CD4-positive, alpha-beta T cell (primary cell): ENCODE results near the gene FKBP3. TPM values are rescaled to one million over a fixed set of nuclear protein-coding genes. Genes with fewer than 3 reads are reported as not detected.
A peak's percentile ranks its signal among the peaks of the same experiment; 100 is the strongest.

Experiments used
- ATAC-seq: fragments of 200-7000 bp; cut with Tn5 transposase; one replicate; pipeline ENCODE4 v1.10.0; 2022; ENCODE audit warnings: mild to moderate bottlenecking; ENCODE audit not compliant: poor library complexity
- CTCF ChIA-PET: fragments of 350-600 bp; sonication (Branson Sonifier 250); formaldehyde crosslinking; loops from one replicate; lab custom pipeline; 2021; ENCODE audit warnings: antibody characterized with exemption, inconsistent platforms; lab: Charles Lee
- POLR2A ChIA-PET: fragments of 350-600 bp; sonication (Branson Sonifier 250); formaldehyde crosslinking; loops from one replicate; lab custom pipeline; 2021; ENCODE audit warnings: antibody characterized with exemption, inconsistent platforms; lab: Charles Lee
- DNase-seq, 14 experiments: peaks; one replicate each; pipeline ENCODE4 v3.0.0-alpha.2; 2013 to 2020; ENCODE audit warnings: mixed read lengths in 2 of 14
- H3K27ac ChIP-seq, 2 donors: one replicate each; pipeline versions ENCODE4 v1.5.1 to v1.7.0; 2013; ENCODE audit warnings: low read length in 2 of 2, low read depth in 1 of 2, mild to moderate bottlenecking in 1 of 2
- H3K27me3 ChIP-seq, 2 experiments: 1 replicate in 1 of 2; 2 replicates in 1 of 2; pipeline versions ENCODE4 v1.6.1 to v1.7.0; 2013; ENCODE audit warnings: low read length in 2 of 2, control low read depth in 1 of 2, mild to moderate bottlenecking in 1 of 2, moderate library complexity in 1 of 2; ENCODE audit not compliant: insufficient read depth in 2 of 2, control insufficient read depth in 1 of 2
- H3K36me3 ChIP-seq: one replicate; pipeline ENCODE4 v1.6.1; 2013; ENCODE audit warnings: low read length, control low read depth; ENCODE audit not compliant: insufficient read depth
- H3K4me1 ChIP-seq: one replicate; pipeline ENCODE4 v1.6.1; 2013; ENCODE audit warnings: low read length, control low read depth; ENCODE audit not compliant: insufficient read depth
- H3K4me3 ChIP-seq: one replicate; pipeline ENCODE4 v1.5.1; 2013; ENCODE audit warnings: mild to moderate bottlenecking, low read length, moderate library complexity
- H3K9me3 ChIP-seq, 2 experiments: 1 replicate in 1 of 2; 2 replicates in 1 of 2; pipeline versions ENCODE4 v1.6.1 to v1.7.0; 2013; ENCODE audit warnings: low read length in 2 of 2, mild to moderate bottlenecking in 2 of 2, control low read depth in 1 of 2, moderate library complexity in 1 of 2; ENCODE audit not compliant: control insufficient read depth in 1 of 2, insufficient read depth in 1 of 2
- H3K27ac Mint-ChIP-seq: one replicate; pipeline ENCODE4 v1.8.0; 2020; ENCODE audit warnings: mixed read lengths
- H3K27me3 Mint-ChIP-seq: one replicate; pipeline ENCODE4 v1.8.0; 2021; ENCODE audit warnings: mixed read lengths
- H3K36me3 Mint-ChIP-seq: one replicate; pipeline ENCODE4 v1.8.0; 2021; ENCODE audit warnings: low read depth, mixed read lengths
- H3K4me1 Mint-ChIP-seq: one replicate; pipeline ENCODE4 v1.8.0; 2021; ENCODE audit warnings: low read depth, mixed read lengths
- H3K4me3 Mint-ChIP-seq: one replicate; pipeline ENCODE4 v1.8.0; 2020; ENCODE audit warnings: mild to moderate bottlenecking, mixed read lengths
- H3K9me3 Mint-ChIP-seq: one replicate; pipeline ENCODE4 v1.8.0; 2020; ENCODE audit warnings: mixed read lengths
- intact Hi-C, 2 experiments: fragments of 100-400 bp; cut with DNase I in 1 of 2; cut with micrococcal nuclease in 1 of 2; formaldehyde crosslinking; loops; one replicate each; pipeline versions ENCODE4 v1.15.1 to v1.9.0; 2023 to 2025; cut with DNase I, micrococcal nuclease
- polyA plus RNA-seq, 2 donors: library from polyadenylated mRNA; unstranded; fragments of 120-200 nt; gene quantifications; one replicate each; pipeline ENCODE4 v1.2.1, GENCODE V29; 2013
- total RNA-seq, 174 experiments: library from RNA in 2 of 174; stranded (reverse) in 2 of 174; gene quantifications; one replicate each; pipeline ENCODE4 v1.2.3 and lab custom pipeline; 2021 to 2026
- TF ChIP-seq, protein P1 (sequence below): fragments of 200-600 bp; IDR thresholded peaks from one replicate; pipeline ENCODE4 v1.8.0; 2022; ENCODE audit warnings: antibody characterized with exemption, mild to moderate bottlenecking

The FKBP3 gene
- 10 to 100 TPM; 36.0 to 40.2 TPM for total RNA-seq
- 59.3 TPM for polyA plus RNA-seq (2013, experiment 1 of 2)
- polyA plus RNA-seq (2013, experiment 2 of 2) = 59.2 TPM
- total RNA-seq (lab: John Stamatoyannopoulos, UW) = 23.3 to 76.3 (median 50.2) reads per million in 172 experiments

DNA sequence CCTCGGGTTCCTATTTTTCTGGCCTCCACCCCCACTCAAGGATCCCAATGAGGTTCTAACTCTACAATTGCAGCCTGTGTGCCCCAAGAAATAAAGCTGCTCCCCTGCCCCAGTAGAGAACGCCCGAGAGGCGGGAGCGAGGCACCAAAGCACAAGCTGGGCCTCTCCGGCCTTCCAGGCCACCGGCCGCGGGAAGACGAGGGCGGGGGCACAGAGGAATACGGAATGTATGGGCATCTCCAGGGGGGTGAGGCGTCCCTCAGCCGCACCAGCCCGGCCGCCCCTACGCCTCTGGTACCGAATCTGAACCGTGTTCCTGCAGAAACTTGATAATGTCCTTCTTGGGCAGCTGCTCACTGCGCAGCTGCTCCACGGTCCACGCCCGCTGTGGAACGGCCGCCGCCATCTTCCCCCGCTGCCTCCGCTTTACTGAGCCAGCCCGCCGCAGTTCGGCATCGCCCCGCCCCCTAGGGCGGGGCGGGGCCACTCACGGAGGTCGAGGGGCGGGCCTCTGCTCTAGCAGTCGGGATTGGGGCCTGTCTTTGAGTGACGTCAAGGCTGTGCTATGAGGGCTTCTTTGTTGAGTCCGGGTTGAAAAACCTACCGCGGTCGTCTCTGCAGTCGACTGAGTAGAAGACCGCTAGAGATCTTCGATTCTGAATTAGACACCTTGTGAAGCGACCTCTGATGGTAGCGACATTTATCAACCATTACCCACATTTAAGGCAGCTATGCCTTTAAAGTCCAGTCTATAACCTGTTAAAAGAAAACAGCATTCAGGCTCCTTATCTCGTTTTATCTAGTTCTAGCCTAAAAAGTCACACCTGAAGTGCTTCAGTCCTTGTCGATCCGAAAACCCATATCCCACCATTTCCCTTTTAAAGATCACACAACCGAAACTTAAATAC, at the start of gene FKBP3:
TSS of gene FKBP3 (minus strand) at position 431 of the 908 bp plus-strand sequence. CDS start at position 406, 25 bp downstream.
- H3K27me3 Mint-ChIP-seq = no peaks in the 10 kb centered on the region
- intact Hi-C loops = loop anchor here in 1 of 2 experiments (1.0 kb wide), 4 partner anchors 50 to 237 kb away; partner anchors contain the start of genes KLHL28, MIS18BP1 and PRPF39
- peak within 1 kb of the TSS; percentile 84 to 89 for H3K27ac ChIP-seq
- peaks cover 70% of the 10 kb centered on the region for H3K4me1 Mint-ChIP-seq
- peaks cover 32% of the 10 kb centered on the region for H3K36me3 Mint-ChIP-seq
- no peaks in the 10 kb centered on the region for H3K36me3 ChIP-seq
- no peaks in the 10 kb centered on the region for H3K27me3 ChIP-seq
- TF ChIP-seq, protein P1, sequence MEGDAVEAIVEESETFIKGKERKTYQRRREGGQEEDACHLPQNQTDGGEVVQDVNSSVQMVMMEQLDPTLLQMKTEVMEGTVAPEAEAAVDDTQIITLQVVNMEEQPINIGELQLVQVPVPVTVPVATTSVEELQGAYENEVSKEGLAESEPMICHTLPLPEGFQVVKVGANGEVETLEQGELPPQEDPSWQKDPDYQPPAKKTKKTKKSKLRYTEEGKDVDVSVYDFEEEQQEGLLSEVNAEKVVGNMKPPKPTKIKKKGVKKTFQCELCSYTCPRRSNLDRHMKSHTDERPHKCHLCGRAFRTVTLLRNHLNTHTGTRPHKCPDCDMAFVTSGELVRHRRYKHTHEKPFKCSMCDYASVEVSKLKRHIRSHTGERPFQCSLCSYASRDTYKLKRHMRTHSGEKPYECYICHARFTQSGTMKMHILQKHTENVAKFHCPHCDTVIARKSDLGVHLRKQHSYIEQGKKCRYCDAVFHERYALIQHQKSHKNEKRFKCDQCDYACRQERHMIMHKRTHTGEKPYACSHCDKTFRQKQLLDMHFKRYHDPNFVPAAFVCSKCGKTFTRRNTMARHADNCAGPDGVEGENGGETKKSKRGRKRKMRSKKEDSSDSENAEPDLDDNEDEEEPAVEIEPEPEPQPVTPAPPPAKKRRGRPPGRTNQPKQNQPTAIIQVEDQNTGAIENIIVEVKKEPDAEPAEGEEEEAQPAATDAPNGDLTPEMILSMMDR = peak; percentile 22
- H3K9me3 Mint-ChIP-seq = no peaks in the 10 kb centered on the region
- peak; percentile 90 to 99 (median 94) for DNase-seq
- H3K9me3 ChIP-seq = no peaks in the 10 kb centered on the region
- peak within 1 kb of the TSS; percentile 99 for H3K4me3 Mint-ChIP-seq
- ATAC-seq = peak; percentile 90
- H3K27ac Mint-ChIP-seq = peak within 1 kb of the TSS; percentile 99
- H3K4me1 ChIP-seq = peaks cover 14% of the 10 kb centered on the region
- CTCF ChIA-PET = interaction anchor here (0.7 to 2.6 kb wide), 3 partner anchors 119 to 174 kb away, joined by 4 to 12 read pairs (median 7); partner anchors contain the start of genes KLHL28, MIS18BP1 and TOGARAM1
- POLR2A ChIA-PET = interaction anchor here (0.6 to 5.3 kb wide), 12 partner anchors 18 to 237 kb away, joined by 3 to 111 read pairs (median 4); partner anchors contain the start of genes KLHL28, MIS18BP1, PRPF39 and TOGARAM1
- peak within 1 kb of the TSS; percentile 82 for H3K4me3 ChIP-seq

DNA sequence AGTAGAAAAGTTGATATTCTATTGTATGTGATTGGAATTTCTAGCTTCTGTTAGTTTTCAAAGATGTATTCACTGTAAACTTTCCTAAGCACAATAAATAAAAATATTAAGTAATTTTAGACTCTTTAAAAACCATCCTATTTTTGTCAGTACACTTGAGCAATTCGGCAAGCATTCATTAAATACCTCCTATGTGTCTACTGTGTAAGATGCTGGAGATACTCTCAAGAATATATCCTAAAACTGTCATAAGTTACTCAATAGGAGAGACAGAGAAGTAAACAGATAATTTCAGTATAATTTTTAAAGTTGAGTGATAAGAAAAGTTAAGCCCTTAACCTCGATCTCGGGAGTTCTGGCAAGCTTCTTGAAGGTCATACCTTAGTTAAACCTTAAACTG, 47.5 kb upstream of the FKBP3 start:
- H3K9me3 ChIP-seq = no peaks in the 10 kb centered on the region
- ATAC-seq = no peak
- H3K4me1 ChIP-seq = no peaks in the 10 kb centered on the region
- Mint-ChIP-seq H3K4me1 (no peaks in the 10 kb centered on the region), H3K27me3 (no peaks in the 10 kb centered on the region), H3K36me3 (peaks cover 16% of the 10 kb centered on the region), H3K27ac (no peak overlapping the region), H3K9me3 (no peaks in the 10 kb centered on the region), H3K4me3 (no peak overlapping the region)
- H3K27ac ChIP-seq = no peak overlapping the region
- ChIA-PET POLR2A (no interaction called here), CTCF (no interaction called here)
- no peaks in the 10 kb centered on the region for H3K27me3 ChIP-seq
- DNase-seq = no peak
- no peak overlapping the region for H3K4me3 ChIP-seq
- H3K36me3 ChIP-seq = no peaks in the 10 kb centered on the region
- TF ChIP-seq, protein P1 = no peak
- intact Hi-C loops = no loop called here

DNA sequence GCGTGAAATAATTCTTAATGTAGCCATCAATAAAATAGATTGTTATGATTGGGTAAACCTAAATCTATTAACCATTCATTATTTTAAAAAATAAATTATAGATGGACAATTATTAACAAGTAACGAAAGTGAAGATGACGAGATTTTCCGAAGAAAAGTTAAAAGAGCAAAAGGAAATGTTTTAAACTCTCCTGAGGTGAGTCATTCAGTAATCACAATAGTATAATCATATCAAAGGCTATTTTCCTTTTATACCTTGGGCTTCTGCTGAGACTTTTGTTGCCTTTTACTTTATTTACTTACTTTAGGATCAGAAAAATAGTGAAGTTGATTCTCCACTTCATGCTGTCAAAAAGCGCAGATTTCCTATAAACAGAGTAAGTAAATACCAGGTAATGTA, 47.0 kb upstream of the FKBP3 start:
- ChIA-PET POLR2A (no interaction called here), CTCF (no interaction called here)
- Mint-ChIP-seq H3K27ac (no peak overlapping the region), H3K36me3 (peaks cover 14% of the 10 kb centered on the region), H3K27me3 (no peaks in the 10 kb centered on the region), H3K9me3 (no peaks in the 10 kb centered on the region), H3K4me3 (no peak overlapping the region), H3K4me1 (no peaks in the 10 kb centered on the region)
- Histone ChIP-seq H3K4me3 (no peak overlapping the region), H3K4me1 (no peaks in the 10 kb centered on the region), H3K27ac (no peak overlapping the region), H3K27me3 (no peaks in the 10 kb centered on the region), H3K36me3 (no peaks in the 10 kb centered on the region), H3K9me3 (no peaks in the 10 kb centered on the region)
- ATAC-seq (no peak), DNase-seq (no peak)
- intact Hi-C loops = no loop called here
- TF ChIP-seq, protein P1 = no peak
